Measurements from ENCODE around the gene CLEC17A. TPM values are rescaled to one million over a fixed set of nuclear protein-coding genes. Genes with fewer than 3 reads are reported as not detected.
"Not testable (repeated sequence)": the region's sequence is repeated elsewhere in the genome, so short reads cannot be mapped to it uniquely, and the experiment has no call there.

Gene CLEC17A
- total RNA-seq, 1 donor from 2014 or later = not detected

DNA sequence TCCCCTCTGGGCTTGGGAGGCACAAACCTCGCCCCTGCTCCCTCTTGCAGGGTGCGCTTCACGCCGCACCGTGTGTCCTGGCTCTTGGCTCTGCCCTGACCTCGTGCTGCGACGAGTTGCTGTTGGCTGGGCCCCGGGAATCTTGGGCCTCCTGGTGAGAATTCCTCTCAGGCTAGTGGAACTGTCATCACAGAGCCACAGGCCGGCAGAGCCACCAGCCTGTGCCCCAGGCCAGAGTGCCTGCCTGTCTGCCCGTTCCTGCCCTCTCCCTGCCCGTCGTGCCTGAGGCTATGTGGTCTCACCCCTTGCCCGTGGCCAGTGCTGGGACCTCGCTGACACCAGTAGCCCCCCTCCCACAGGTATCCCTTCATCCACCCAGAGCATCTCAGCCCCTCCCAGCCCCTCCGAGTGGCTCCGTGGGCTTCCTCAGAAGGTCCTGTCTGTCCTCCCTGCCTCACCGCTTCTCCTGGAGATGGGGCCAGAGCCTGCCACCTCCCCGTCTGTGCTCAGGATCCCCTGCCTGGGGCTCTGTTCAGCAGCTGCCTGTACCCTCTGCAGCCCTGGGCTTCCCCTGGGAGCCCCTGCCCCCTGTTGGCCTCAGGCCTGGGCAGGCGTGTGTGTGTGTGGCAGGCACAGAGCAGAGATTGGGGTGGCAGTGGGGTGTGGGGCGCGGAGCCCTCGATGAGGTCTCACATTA lies 24.4 kb upstream of the CLEC17A start:
- DNase-seq (ENCODE audit: low spot score) = no peak

- no peak for DNase-seq (ENCODE audit: low spot score)
Observed at GRCh38 chr19:14559916-14560775, 22.7 kb upstream of the CLEC17A start.

DNA sequence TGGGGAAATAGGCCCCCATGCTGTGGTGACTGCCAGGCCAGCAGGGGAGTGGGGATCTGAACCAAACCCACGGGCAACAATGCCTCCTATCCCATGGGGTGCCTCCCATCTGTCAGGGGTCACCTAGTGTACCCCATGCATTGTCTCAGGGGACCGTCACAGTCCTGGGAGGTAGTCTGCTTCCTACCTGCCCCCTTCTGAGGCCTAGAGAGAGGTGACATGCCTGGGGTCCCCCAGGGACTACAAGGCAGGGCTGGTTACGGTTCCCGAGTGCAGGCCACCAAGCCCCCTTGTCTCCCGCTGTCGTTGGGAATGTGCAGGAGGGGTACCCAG lies 22.1 kb upstream of the CLEC17A start:
- DNase-seq (ENCODE audit: low spot score) = no peak

DNA sequence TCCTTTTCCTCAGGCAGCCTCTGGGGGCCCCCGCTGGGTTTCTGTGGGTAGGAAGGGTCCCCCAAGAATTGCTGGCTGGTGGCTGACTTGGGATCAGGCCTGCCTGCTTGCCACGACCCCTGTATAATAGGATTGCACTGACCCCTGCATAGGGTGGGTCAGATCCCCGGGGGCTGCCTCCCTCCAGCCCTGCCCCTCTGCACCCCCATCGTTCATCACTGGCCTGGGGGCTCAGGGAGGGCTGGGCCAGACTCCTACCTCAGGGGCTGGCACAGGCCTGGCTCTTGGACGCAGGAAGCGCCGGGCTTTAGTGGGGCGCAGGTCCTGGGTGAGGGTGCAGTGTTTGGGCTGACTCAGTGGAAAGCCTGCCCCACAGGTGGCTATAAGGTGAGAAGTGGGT lies 21.6 kb upstream of the CLEC17A start:
- no peak for DNase-seq (ENCODE audit: low spot score)

DNA sequence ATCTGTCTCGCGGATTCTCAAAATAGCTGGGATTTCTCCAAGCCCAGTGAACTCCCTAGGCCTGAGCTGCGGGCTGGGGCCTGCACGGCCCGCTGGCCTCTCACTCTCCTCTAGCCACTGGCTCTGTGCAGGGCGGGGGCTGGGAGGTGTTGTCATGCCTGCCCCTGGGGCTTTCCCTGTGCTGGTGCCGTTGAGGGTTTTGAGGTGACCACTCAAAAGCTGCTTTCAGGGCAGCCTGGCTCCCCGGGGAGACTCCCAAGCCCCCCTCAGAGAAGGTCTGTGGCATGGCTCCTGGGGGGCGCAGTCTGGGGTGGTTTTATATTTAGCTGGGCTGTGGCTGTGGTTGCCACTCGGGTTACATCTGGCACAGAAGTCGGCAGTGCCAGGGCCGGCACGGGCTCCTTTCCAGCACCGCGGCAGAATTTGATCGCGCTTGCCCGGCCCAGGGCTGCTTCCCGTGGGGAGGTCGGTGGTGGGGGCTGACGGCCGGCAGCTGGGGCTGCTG lies 21.0 kb upstream of the CLEC17A start:
- peak; percentile 44 for DNase-seq (ENCODE audit: low spot score)

DNA sequence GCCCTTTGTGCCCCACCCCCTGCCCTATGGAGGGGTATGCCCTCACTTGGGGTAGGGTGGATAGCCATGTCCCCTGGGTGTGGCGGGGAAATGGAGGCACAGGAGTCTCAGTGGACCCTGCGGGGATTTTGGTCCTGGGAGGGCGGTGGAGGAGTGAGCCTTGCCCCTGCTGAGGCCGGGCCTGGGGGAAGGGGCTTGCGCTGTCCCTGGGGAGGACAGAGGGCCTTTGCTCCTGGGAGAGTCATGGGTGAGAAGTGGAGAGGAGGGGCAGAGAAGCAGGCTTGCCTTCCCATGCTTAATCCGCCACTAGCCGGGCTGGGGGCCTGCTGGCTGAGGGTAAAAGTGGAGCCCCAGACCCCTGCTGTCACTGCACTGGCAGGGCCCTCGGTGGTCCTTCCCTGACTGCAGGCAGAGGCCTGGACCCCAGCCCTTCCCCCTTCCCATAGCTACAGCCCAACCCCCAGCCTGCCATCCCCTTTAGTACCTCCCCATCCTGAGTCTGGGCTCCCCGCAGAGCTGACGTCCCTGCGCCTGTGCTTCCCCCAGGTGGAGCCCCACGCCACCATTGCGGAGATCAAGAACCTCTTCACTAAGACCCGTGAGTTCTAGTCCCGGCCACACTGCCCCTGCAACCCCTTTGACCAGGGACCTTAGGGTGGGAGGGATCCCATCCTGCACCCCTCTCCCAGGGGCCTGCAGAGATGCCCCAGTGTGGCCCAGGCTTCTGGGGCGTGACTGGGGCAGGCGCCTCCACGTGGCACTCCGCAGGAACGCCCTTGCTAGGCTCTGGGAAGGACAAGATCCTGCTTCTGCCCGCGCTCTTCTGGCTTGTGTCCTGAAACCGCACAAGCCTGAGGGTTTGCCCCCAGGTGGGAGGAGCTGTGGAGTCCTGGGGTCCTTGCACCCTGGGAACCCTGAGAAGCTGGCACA lies 20.0 kb upstream of the CLEC17A start:
- DNase-seq (ENCODE audit: low spot score) = no peak

GRCh38 chr19:14563590-14563926 lies 19.3 kb upstream of the CLEC17A start:
- no peak for DNase-seq (ENCODE audit: low spot score)

GRCh38 chr19:14563989-14564651 lies 18.8 kb upstream of the CLEC17A start:
- DNase-seq (ENCODE audit: low spot score) = no peak

GRCh38 chr19:14564652-14565297 lies 18.1 kb upstream of the CLEC17A start:
- not testable (repeated sequence) for DNase-seq (ENCODE audit: low spot score)

DNA sequence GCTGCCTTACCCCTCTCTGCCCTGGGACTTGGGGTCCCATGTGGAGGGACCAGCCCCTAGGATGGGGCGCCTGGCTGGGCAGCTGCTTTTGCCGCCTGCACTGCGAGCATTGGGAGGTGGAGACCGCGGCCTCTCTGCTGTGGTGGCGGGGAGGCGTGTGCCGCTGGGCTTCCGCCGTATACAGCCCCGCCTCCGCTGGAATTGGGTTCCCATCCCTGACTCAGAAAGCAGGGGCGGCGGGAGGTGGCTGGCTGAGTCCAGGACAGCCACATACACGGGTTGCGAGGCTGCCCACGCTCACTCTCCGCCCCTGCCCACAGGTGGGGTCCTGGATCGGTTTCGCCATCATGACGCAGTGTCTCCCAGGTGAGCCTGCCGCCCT lies 17.6 kb upstream of the CLEC17A start:
- DNase-seq (ENCODE audit: low spot score) = no peak

- no peak for DNase-seq (ENCODE audit: low spot score)
Observed at GRCh38 chr19:14565765-14566711, 16.8 kb upstream of the CLEC17A start.

DNA sequence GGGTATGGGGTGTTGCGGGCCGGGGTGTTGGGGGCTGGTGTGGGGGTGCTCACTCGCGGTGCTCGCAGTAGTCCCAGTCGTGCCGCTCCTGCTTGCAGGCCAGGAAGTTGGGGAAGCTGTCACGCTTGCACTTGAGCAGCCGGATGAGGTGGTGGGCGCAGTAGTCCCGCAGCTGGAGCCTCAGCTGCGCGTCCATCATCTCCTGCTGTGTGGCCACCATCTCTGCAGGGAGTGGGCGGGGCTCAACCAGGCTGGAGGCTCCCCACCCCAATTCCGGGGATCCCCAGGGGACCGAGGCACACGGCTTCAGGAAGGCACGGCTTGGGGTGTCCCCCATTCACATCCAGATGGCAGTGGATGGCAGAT lies 16.2 kb upstream of the CLEC17A start:
- DNase-seq (ENCODE audit: low spot score) = no peak

- no peak for DNase-seq (ENCODE audit: low spot score)
Observed at GRCh38 chr19:14567079-14567478, 15.8 kb upstream of the CLEC17A start.

GRCh38 chr19:14570864-14571527 lies 11.9 kb upstream of the CLEC17A start:
- DNase-seq (ENCODE audit: low spot score) = no peak

DNA sequence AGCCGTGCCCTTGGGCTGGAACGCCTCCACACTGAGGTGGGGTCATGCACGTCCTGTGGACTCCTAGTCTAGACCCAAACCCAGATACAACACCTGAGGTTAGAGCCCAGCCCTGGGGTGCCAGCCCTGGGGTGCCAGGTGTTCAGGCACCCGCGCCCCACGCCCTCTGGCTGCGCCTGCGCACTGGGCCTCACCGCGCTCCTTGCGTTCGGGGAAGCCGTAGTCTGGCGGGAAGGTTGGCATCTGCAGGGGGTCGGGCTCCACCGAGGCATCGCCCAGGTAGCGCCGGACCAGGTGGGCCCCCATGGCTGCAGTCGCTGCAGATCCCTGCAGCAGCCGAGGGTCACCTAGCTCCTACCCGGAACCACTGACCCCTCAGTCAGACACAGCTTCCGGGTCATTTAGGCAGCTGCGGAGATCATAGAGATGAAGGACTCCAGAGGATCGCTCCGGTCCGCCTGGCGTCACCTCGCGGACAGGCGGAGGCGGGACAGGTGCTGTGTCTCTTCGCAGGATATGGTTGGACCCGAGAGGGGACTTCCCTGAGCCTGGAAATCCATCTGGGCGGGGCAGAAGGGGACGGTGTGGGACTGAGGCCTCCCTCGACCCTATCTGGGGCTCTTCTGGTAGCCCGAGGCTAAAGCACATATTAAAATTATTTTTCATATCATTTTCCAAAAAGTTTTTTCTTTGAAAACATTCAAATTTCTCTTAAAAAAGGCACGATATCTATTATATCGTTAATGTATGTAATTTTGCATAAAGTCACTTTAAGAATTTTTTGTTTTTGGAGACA lies 11.0 kb upstream of the CLEC17A start, which contains the start of gene NDUFB7:
Gene NDUFB7, minus strand, starts transcription at position 372 of the 796 bp plus-strand sequence. Its CDS starts 66 bp downstream, at position 306.
- DNase-seq (ENCODE audit: low spot score) = peak; percentile 96

DNA sequence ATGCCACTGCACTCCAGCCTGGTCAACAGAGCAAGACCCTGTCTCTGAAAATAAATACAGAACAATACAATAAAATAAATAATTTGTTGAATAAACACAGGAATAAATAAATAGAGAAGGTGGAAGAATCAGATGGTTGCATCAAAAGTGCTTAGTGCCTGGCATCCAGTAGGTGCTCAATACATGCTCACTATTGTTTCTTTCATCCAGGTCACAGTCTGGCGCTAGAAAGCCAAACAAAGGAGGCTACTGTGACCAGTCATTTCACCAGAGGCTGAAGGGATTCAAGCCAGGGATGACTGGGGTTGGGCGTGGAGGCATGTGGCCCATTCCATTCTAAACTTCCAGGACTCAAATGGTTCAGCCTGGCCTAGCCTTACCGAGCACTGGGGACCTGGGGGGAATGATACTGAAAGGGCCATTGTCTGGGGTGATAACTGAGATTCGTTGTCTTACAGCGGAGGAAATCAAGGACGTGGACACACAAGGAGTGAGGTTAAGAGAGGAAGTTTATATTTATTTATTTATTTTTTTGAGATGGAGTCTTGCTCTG lies 7.4 kb upstream of the CLEC17A start:
- no peak for DNase-seq (ENCODE audit: low spot score)

DNA sequence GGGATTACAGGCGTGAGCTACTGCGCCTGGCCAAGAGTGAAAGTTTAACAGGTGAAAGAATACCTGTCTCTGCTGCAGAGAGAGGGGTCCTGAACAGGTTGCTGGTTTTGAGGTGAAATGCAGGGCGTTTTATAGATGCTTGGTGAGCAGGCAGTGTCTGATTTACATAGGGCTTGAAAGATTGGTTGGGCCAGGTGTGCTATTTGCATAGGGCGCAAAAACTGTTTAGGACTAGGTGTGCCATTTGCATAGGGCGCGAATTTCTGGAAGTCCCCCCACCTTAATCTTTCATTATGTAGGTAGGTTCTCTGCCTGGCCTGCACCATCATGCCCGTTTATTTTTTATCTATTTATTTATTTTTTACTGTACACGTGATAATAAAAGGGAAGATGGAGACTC lies 6.5 kb upstream of the CLEC17A start:
- DNase-seq (ENCODE audit: low spot score) = no peak

GRCh38 chr19:14577264-14577663 lies 5.6 kb upstream of the CLEC17A start:
- DNase-seq (ENCODE audit: low spot score) = no peak

All from umbilical cord (tissue), 2 donors.